ENCODE measurements around the gene CCDC116.
"Not testable (repeated sequence)": the region's sequence is repeated elsewhere in the genome, so short reads cannot be mapped to it uniquely, and the experiment has no call there.

The CCDC116 gene

GRCh38 chr22:21632931-21633330 lies 371 bp downstream of the CCDC116 start:
- no peak for DNase-seq (ENCODE audit: low read depth)

GRCh38 chr22:21633481-21633880 lies 921 bp downstream of the CCDC116 start:
- H3K4me3 ChIP-seq (ENCODE audit: control insufficient read depth, low read depth, low read length): no peak overlapping the region
- TF ChIP-seq CTCF (conservative IDR thresholded peaks at IDR 0.05; ENCODE audit: control insufficient read depth, insufficient read depth, low read depth, low read length): no peak
- no peak for DNase-seq (ENCODE audit: low read depth)

More at GRCh38 chr22:21632931-21633330, 371 bp downstream of the CCDC116 start:
- no peak for TF ChIP-seq CTCF (conservative IDR thresholded peaks at IDR 0.05; ENCODE audit: control insufficient read depth, insufficient read depth, low read depth, low read length)
- no peak overlapping the region for H3K4me3 ChIP-seq (ENCODE audit: control insufficient read depth, low read depth, low read length)

- DNase-seq (ENCODE audit: low read depth): no peak
- no peak overlapping the region for H3K4me3 ChIP-seq (ENCODE audit: control insufficient read depth, low read depth, low read length)
- TF ChIP-seq CTCF (conservative IDR thresholded peaks at IDR 0.05; ENCODE audit: control insufficient read depth, insufficient read depth, low read depth, low read length): no peak
Measured at GRCh38 chr22:21634081-21634480, 1.5 kb downstream of the CCDC116 start.

GRCh38 chr22:21634844-21635243 lies 2.3 kb downstream of the CCDC116 start:
- H3K4me3 ChIP-seq (ENCODE audit: control insufficient read depth, low read depth, low read length): no peak overlapping the region
- no peak for DNase-seq (ENCODE audit: low read depth)
- no peak for TF ChIP-seq CTCF (conservative IDR thresholded peaks at IDR 0.05; ENCODE audit: control insufficient read depth, insufficient read depth, low read depth, low read length)

GRCh38 chr22:21635771-21636510 lies 3.4 kb downstream of the CCDC116 start:
- H3K4me3 ChIP-seq (ENCODE audit: control insufficient read depth, low read depth, low read length): no peak overlapping the region
- DNase-seq (ENCODE audit: low read depth): no peak
- no peak for TF ChIP-seq CTCF (conservative IDR thresholded peaks at IDR 0.05; ENCODE audit: control insufficient read depth, insufficient read depth, low read depth, low read length)

GRCh38 chr22:21636629-21637218 lies 4.2 kb downstream of the CCDC116 start:
- DNase-seq (ENCODE audit: low read depth): no peak
- TF ChIP-seq CTCF (conservative IDR thresholded peaks at IDR 0.05; ENCODE audit: control insufficient read depth, insufficient read depth, low read depth, low read length): no peak

GRCh38 chr22:21637450-21637849 lies 4.9 kb downstream of the CCDC116 start:
- DNase-seq (ENCODE audit: low read depth); H3K4me3 ChIP-seq (ENCODE audit: control insufficient read depth, low read depth, low read length): not testable (repeated sequence)

More at GRCh38 chr22:21636629-21637218, 4.2 kb downstream of the CCDC116 start:
- no peak overlapping the region for H3K4me3 ChIP-seq (ENCODE audit: control insufficient read depth, low read depth, low read length)
